ENCODE measurements around the gene RTL5. TPM values are rescaled to one million over a fixed set of nuclear protein-coding genes. Genes with fewer than 3 reads are reported as not detected.

The RTL5 gene
- total RNA-seq, 6 donors from 2014 or later = 2.7 to 15.7 (median 6.4) TPM

DNA sequence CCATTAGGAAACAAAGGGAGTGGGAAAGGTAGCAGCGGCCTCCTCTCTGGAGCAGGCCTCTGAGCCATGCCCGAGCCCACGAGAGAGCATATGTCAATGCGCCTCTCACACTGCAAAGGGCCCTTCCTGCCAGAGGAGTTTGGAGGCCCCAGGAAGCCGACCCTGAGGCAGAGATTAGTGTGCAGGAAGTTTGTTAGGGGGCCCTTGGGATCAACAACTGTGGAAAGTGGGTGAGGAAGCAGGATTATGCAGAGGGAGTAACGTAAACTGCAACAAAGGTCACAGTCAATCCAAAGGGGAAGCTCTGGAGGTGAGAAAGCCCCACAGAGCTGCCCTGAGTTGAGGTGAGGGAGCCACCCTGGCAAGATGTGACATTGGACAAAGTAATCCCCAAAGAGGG lies 17.4 kb downstream of the RTL5 start:
- H3K27ac ChIP-seq = no peak overlapping the region

DNA sequence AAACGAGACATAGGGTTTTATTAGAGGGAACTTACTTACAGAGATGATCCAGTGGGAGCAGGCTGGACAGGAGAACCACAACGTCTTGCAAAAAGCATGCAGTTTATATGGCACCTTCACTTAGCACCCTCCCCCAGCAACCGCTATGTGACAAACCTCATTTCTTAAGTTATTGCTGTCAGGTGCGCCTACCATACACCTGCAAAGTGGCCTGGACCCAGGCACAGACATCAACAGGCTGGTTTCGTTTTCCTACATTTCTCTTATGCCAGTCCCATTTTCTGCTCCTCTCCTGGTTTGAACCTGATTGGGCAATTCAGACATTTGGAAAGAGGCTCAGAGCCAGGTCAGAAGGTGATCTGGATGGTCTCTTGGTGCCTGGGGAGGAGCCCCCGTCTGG lies 18.3 kb downstream of the RTL5 start:
- DNase-seq (peak in 1 of 2 donors; percentile 9), ATAC-seq (ENCODE audit: low FRiP score in 2 of 2) (no peak)
- Histone ChIP-seq H3K4me3 (no peak overlapping the region), H3K27me3 (no peaks in the 10 kb centered on the region), H3K9me3 (no peaks in the 10 kb centered on the region), H3K36me3 (no peaks in the 10 kb centered on the region), H3K27ac (no peak overlapping the region), H3K4me1 (peaks cover 0 to 4% (median 0%) of the 10 kb centered on the region in 4 donors)
- 73 to 82% methylated on average over 6 of the region's 6 CpGs for WGBS, 2 donors
- TF ChIP-seq POLR2A (IDR thresholded peaks at IDR 0.05) (no peak), POLR2AphosphoS5 (IDR thresholded peaks at IDR 0.05) (no peak), EP300 (IDR thresholded peaks at IDR 0.05) (no peak)
- TF ChIP-seq, protein P1, sequence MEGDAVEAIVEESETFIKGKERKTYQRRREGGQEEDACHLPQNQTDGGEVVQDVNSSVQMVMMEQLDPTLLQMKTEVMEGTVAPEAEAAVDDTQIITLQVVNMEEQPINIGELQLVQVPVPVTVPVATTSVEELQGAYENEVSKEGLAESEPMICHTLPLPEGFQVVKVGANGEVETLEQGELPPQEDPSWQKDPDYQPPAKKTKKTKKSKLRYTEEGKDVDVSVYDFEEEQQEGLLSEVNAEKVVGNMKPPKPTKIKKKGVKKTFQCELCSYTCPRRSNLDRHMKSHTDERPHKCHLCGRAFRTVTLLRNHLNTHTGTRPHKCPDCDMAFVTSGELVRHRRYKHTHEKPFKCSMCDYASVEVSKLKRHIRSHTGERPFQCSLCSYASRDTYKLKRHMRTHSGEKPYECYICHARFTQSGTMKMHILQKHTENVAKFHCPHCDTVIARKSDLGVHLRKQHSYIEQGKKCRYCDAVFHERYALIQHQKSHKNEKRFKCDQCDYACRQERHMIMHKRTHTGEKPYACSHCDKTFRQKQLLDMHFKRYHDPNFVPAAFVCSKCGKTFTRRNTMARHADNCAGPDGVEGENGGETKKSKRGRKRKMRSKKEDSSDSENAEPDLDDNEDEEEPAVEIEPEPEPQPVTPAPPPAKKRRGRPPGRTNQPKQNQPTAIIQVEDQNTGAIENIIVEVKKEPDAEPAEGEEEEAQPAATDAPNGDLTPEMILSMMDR (IDR thresholded peaks at IDR 0.05) = no peak

More for the DNA sequence above, 17.4 kb downstream of the RTL5 start:
- WGBS, 2 donors = 59 to 70% methylated on average over 6 of the region's 6 CpGs
- no peak for ATAC-seq (ENCODE audit: low FRiP score in 2 of 2)
- Histone ChIP-seq H3K9me3 (no peaks in the 10 kb centered on the region), H3K4me1 (peaks cover 0 to 4% (median 0%) of the 10 kb centered on the region in 4 donors), H3K4me3 (no peak overlapping the region), H3K27me3 (no peaks in the 10 kb centered on the region), H3K36me3 (no peaks in the 10 kb centered on the region)
- TF ChIP-seq, protein P1 (IDR thresholded peaks at IDR 0.05) = no peak
- DNase-seq = peak in 1 of 2 donors; percentile 8

DNA sequence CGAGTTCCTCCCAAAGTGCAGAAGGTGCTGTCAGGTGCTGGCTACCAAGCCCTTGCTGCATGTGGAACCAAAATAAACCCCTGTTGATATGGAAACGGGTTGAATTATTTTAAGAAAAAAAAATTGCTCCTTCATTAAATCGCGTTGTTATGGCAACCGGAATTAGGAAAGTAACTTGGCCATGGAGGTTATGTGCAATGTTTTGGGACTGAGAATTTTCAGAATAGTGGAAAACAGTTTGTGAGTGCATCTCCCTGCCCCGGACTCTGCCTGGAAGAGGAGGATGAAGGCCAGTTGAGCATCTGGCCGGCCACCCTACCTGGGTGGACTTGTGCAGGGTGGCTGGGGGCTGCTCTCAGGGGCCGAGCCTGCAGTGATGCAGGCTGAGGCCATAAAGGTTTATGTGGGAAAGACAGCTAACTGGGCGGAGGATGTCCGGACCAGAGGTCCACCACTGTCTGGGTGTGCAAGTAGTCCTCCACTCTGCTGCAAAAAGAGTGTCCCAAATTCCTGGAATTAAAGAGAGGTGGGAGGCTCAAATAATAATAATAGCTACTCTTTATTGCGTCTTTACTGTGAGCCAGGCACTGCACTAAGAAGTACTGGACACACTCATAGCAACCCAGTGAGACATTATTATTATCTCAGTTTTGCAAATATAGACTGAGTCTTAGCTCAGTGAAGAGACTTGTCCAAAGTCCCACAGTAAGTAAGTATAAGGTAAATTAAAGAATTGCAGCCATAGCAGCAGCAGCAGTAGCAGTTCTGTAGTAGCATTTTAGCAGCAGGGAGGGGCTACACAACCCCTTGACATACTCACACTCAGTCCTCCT lies 20.6 kb downstream of the RTL5 start:
- no peak for ATAC-seq (ENCODE audit: low FRiP score in 2 of 2)
- Histone ChIP-seq H3K36me3 (no peaks in the 10 kb centered on the region), H3K27me3 (no peaks in the 10 kb centered on the region), H3K9me3 (no peaks in the 10 kb centered on the region), H3K4me3 (no peak overlapping the region), H3K4me1 (peaks cover 0 to 4% (median 0%) of the 10 kb centered on the region in 4 donors), H3K27ac (no peak overlapping the region)
- no peak for DNase-seq
- WGBS, 2 donors = 81 to 86% methylated on average over 10 to 11 of the region's 11 CpGs
- no peak for TF ChIP-seq POLR2A (IDR thresholded peaks at IDR 0.05)
- TF ChIP-seq EP300 (IDR thresholded peaks at IDR 0.05) = no peak
- TF ChIP-seq, protein P1 (IDR thresholded peaks at IDR 0.05) = no peak
- TF ChIP-seq POLR2AphosphoS5 (IDR thresholded peaks at IDR 0.05) = no peak

DNA sequence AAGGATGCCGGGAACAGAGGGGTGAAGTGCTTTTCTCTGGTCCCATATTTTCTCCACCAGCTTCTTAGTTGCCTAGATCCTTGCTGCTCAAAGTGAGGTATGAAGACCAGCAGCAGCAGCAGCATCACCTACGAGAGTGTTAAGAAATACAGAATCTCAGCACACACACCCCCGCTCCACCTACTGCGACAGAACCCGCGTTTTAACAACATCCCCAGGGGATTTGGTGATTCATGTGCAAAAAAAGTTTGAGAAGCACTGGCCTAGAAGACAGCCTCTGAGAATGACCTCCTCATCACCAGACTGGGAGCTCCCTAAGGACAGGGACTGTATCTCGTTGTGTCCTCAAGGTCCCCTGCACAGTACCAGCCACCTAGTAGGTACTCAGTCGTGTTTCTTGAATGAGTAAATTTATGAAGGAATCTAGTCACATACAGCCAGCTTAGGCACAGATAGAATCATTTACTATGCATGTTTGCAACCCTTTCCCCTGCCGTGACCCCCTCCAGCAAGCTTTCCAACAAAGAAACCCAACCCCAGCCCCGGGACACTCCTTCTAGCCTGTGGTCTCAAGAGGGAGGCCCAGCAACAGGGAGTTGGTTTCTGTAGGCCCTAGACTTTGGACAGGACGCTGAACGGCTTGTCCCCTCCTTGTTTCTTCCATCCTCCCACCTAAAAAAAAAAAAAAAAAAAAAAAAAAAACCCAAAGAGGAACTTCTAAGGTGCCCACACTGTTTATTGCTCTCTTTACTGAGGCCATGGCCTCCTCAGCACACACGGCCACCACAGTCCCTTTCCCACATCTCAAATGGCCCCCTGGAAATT lies 21.5 kb downstream of the RTL5 start:
- WGBS, 2 donors = 74 to 83% methylated on average over 8 to 13 of the region's 13 CpGs
- no peaks in the 10 kb centered on the region for H3K9me3 ChIP-seq
- no peaks in the 10 kb centered on the region for H3K27me3 ChIP-seq
- TF ChIP-seq EP300 (IDR thresholded peaks at IDR 0.05) = no peak
- TF ChIP-seq POLR2AphosphoS5 (IDR thresholded peaks at IDR 0.05) = no peak
- TF ChIP-seq, protein P1 (IDR thresholded peaks at IDR 0.05) = no peak
- no peak overlapping the region for H3K4me3 ChIP-seq
- ATAC-seq (ENCODE audit: low FRiP score in 2 of 2) = no peak
- no peak overlapping the region for H3K27ac ChIP-seq
- peaks cover 0 to 4% (median 0%) of the 10 kb centered on the region in 4 donors for H3K4me1 ChIP-seq
- no peak for DNase-seq
- no peaks in the 10 kb centered on the region for H3K36me3 ChIP-seq

Data from upper lobe of left lung (tissue), 6 donors.